Adrenal gland (tissue), 12 donors: ENCODE measurements around the gene MAFF. TPM values are rescaled to one million over a fixed set of nuclear protein-coding genes. Genes with fewer than 3 reads are reported as not detected.

Experiments
- DNase-seq, 7 donors: peaks; one replicate each; pipeline ENCODE4 v3.0.0-alpha.2; 2019 to 2020
- H3K27ac ChIP-seq, 5 donors: fragments of 200-600 bp; sonication (generic) in 4 of 5; 1 replicate in 3 of 5; 2 replicates in 2 of 5; pipeline versions ENCODE4 v1.5.1 to v1.8.0; 2016 to 2020; ENCODE audit warnings: mild to moderate bottlenecking in 1 of 5
- H3K27me3 ChIP-seq: fragments of 200-600 bp; 2 replicates; pipeline ENCODE4 v1.8.0; 2021
- H3K36me3 ChIP-seq, 2 donors: fragments of 200-600 bp; replicated peaks in 1 of 2; 1 replicate in 1 of 2; 2 replicates in 1 of 2; pipeline versions ENCODE4 v1.5.1 to v1.8.0; 2018 to 2022
- H3K4me1 ChIP-seq, 2 donors: fragments of 200-600 bp; replicated peaks in 1 of 2; 1 replicate in 1 of 2; 2 replicates in 1 of 2; pipeline versions ENCODE4 v1.5.1 to v1.8.0; 2018 to 2021
- H3K4me3 ChIP-seq, 4 donors: fragments of 200-600 bp; sonication (generic) in 3 of 4; one replicate each; pipeline ENCODE4 v1.5.1; 2016 to 2018
- H3K9me3 ChIP-seq, 3 donors: fragments of 200-600 bp; sonication (generic) in 1 of 3; replicated peaks in 1 of 3; 1 replicate in 2 of 3; 2 replicates in 1 of 3; pipeline versions ENCODE4 v1.5.1 to v1.8.0; 2016 to 2021
- POLR2A ChIP-seq, 2 donors: fragments of 450-650 bp; IDR thresholded peaks; one replicate each; pipeline ENCODE4 v1.6.1; 2017; ENCODE audit warnings: antibody characterized with exemption in 2 of 2, mild to moderate bottlenecking in 2 of 2, moderate library complexity in 1 of 2
- WGBS, 4 donors: extraction: QIAGEN DNeasy Blood & Tissue Kit in 2 of 4; methylation state at CpG; one replicate each; pipeline versions ENCODE4 v1.1.5 to v1.1.7; 2013 to 2017; 5-methylcytosine and 5-hydroxymethylcytosine counted together
- intact Hi-C, 2 donors: fragments of 100-400 bp; cut with DNase I; formaldehyde crosslinking; loops; one replicate each; pipeline versions ENCODE4 v1.14.1 to v1.15.0; 2022 to 2023
- polyA plus RNA-seq, 3 donors: library from polyadenylated mRNA; stranded (reverse); fragments of 200-250 nt in 2 of 3; fragments of 350-450 nt in 1 of 3; fragmentation: Illumina TruSeq in 1 of 3; extraction: RNeasy Lipid Tissue Mini Kit (QIAGEN cat#74804) in 1 of 3; gene quantifications; one replicate each; pipeline ENCODE4 v1.2.3, GENCODE V29; 2013 to 2014
- total RNA-seq, 9 donors: library from RNA; depleted of rRNA in 4 of 9; stranded (reverse); fragments of >200 nt in 4 of 9; fragments of 120-200 nt in 1 of 9; fragmentation: NEBNext Ultra II Directional in 1 of 9; extraction: Animal tissue kit (Norgen Biotek cat#: 25700) in 1 of 9; gene quantifications; one replicate each; pipeline versions ENCODE4 v1.1.0 to v1.2.4, GENCODE V29; 2013 to 2023
- TF ChIP-seq, protein P1 (sequence below), 6 experiments: fragments of 450-650 bp in 4 of 6; fragments of 200-600 bp in 2 of 6; sonication (generic) in 1 of 6; IDR thresholded peaks; 1 replicate in 5 of 6; 2 replicates in 1 of 6; pipeline versions ENCODE4 v1.5.1 to v1.8.0; 2016 to 2021; ENCODE audit warnings: antibody characterized with exemption in 6 of 6, mild to moderate bottlenecking in 2 of 6, moderate library complexity in 1 of 6
- donor health status: healthy with polysubstance abuse.
- donor health status: Bipolar disorder and iron deficiency.
- donor health status: DM: yes; HTN: yes; CAD: no.
- donor health status: DM: no; HTN: no; CAD: no.
- donor health status: DM: no; HTN: no; CAD: no.
- donor health status: DM: yes; HTN: yes; CAD: no.

MAFF gene
- total and polyA plus RNA-seq, 12 donors, result 1.9 to 23.4 (median 13.9) TPM

- H3K27ac ChIP-seq, result peak overlapping the region in 2 of 5 donors; percentile 51 to 57
Observed at GRCh38 chr22:38213990-38214301, 12.2 kb downstream of the MAFF start.

DNA sequence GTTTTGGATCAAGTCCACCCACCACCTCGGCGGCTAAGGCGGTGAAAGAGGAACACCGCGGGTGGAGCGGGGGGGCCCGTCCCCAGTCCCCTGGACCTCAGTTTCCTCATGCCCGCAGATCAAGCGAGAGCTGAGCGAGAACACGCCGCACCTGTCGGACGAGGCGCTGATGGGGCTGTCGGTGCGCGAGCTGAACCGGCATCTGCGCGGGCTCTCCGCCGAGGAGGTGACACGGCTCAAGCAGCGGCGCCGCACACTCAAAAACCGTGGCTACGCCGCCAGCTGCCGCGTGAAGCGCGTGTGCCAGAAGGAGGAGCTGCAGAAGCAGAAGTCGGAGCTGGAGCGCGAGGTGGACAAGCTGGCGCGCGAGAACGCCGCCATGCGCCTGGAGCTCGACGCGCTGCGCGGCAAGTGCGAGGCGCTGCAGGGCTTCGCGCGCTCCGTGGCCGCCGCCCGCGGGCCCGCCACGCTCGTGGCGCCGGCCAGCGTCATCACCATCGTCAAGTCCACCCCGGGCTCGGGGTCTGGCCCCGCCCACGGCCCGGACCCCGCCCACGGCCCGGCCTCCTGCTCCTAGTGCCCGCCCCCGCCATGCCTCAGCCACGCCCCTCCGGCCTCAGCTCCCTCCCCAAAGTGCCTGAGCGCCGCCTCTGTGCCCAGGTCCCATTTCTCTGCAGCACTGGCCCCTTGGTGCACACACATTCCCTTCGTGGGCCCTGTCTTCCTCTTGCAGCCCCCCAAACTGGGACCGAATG is 12.7 kb downstream of the MAFF start:
- no peak for TF ChIP-seq POLR2A (IDR thresholded peaks at IDR 0.05)
- TF ChIP-seq, protein P1, sequence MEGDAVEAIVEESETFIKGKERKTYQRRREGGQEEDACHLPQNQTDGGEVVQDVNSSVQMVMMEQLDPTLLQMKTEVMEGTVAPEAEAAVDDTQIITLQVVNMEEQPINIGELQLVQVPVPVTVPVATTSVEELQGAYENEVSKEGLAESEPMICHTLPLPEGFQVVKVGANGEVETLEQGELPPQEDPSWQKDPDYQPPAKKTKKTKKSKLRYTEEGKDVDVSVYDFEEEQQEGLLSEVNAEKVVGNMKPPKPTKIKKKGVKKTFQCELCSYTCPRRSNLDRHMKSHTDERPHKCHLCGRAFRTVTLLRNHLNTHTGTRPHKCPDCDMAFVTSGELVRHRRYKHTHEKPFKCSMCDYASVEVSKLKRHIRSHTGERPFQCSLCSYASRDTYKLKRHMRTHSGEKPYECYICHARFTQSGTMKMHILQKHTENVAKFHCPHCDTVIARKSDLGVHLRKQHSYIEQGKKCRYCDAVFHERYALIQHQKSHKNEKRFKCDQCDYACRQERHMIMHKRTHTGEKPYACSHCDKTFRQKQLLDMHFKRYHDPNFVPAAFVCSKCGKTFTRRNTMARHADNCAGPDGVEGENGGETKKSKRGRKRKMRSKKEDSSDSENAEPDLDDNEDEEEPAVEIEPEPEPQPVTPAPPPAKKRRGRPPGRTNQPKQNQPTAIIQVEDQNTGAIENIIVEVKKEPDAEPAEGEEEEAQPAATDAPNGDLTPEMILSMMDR (IDR thresholded peaks at IDR 0.05), result peak in 5 of 6 experiments; percentile 6 to 43 (median 15)
- intact Hi-C loops, result no loop called here
- H3K4me1 ChIP-seq, result peaks cover 18 to 33% of the 10 kb centered on the region in 2 donors
- peak overlapping the region in 1 of 4 donors; percentile 31 for H3K4me3 ChIP-seq
- peak; percentile 72 to 88 (median 83) for DNase-seq
- no peaks in the 10 kb centered on the region for H3K36me3 ChIP-seq
- H3K9me3 ChIP-seq, result no peaks in the 10 kb centered on the region
- WGBS, 4 donors, result 26 to 48% (median 33%) methylated on average over 19 to 81 of the region's 81 CpGs
- no peaks in the 10 kb centered on the region for H3K27me3 ChIP-seq
- H3K27ac ChIP-seq, result peak overlapping the region in 3 of 5 donors; percentile 46 to 57 (median 51)

More at GRCh38 chr22:38213990-38214301, 12.2 kb downstream of the MAFF start:
- Histone ChIP-seq H3K9me3 (no peaks in the 10 kb centered on the region), H3K36me3 (no peaks in the 10 kb centered on the region), H3K4me3 (no peak overlapping the region), H3K27me3 (no peaks in the 10 kb centered on the region), H3K4me1 (peaks cover 15 to 27% of the 10 kb centered on the region in 2 donors)
- 40 to 56% (median 43%) methylated on average over 1 to 8 of the region's 8 CpGs for WGBS, 4 donors
- TF ChIP-seq, protein P1 (IDR thresholded peaks at IDR 0.05), result no peak
- no peak for TF ChIP-seq POLR2A (IDR thresholded peaks at IDR 0.05)
- no peak for DNase-seq
- intact Hi-C loops, result no loop called here

- no peak overlapping the region for H3K4me3 ChIP-seq
- no peaks in the 10 kb centered on the region for H3K36me3 ChIP-seq
- 89 to 91% (median 90%) methylated on average over 8 to 11 of the region's 11 CpGs for WGBS, 4 donors
- TF ChIP-seq, protein P1 (IDR thresholded peaks at IDR 0.05), result no peak
- no peak for TF ChIP-seq POLR2A (IDR thresholded peaks at IDR 0.05)
- intact Hi-C loops, result no loop called here
- H3K4me1 ChIP-seq, result peaks cover 18 to 36% of the 10 kb centered on the region in 2 donors
- no peaks in the 10 kb centered on the region for H3K27me3 ChIP-seq
- peak overlapping the region in 1 of 5 donors; percentile 51 for H3K27ac ChIP-seq
- no peaks in the 10 kb centered on the region for H3K9me3 ChIP-seq
- no peak for DNase-seq
Observed at GRCh38 chr22:38215156-38216038, 13.6 kb downstream of the MAFF start.
